GM23248 (cell line): ENCODE results near the gene CDH4.

ENCODE experiments used
- EZH2 ChIP-seq: fragments of 200-600 bp; sonication (generic); IDR thresholded peaks from 2 replicates; pipeline ENCODE4 v1.6.1; 2018; ENCODE audit warnings: antibody characterized with exemption, mild to moderate bottlenecking; ENCODE audit not compliant: insufficient read depth, poor library complexity, severe bottlenecking
- EZH2phosphoT487 ChIP-seq: fragments of 200-600 bp; sonication (generic); IDR thresholded peaks from 2 replicates; pipeline ENCODE4 v1.6.1; 2018; ENCODE audit warnings: antibody characterized with exemption, moderate library complexity, mild to moderate bottlenecking, low read depth; ENCODE audit not compliant: insufficient read depth

GRCh38 chr20:61674121-61674520 is 422.1 kb downstream of the CDH4 start:
- no peak for TF ChIP-seq EZH2
- TF ChIP-seq EZH2phosphoT487 = no peak
